ENCODE data around the gene SORCS2. TPM values are rescaled to one million over a fixed set of nuclear protein-coding genes. Genes with fewer than 3 reads are reported as not detected.

Gene SORCS2
- total and polyA plus RNA-seq, 12 donors: 0.25 to 5.4 (median 2.2) TPM

DNA sequence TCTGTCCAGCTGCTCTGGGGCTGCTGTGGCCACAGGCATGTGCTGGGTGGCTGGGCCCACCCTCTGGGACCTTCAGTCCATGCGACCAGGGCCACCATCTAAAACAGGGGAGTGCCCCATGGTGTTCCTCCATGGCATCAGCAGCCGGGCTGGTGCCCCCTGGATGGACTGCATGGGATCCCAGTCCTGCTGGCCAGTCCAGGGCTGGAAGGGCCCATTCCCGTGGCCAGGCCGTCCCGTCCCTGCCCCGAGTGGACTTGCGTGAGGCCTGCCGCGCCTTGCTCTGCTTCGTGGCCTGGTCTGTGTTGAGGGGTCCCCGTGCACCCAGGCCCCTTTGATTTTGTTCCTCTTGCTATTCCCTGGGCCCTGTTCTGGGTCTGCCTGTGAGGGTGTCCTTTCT, 36.4 kb downstream of the SORCS2 start:
- Histone ChIP-seq H3K4me3 (no peak overlapping the region), H3K27me3 (peaks cover 0 to 6% (median 0%) of the 10 kb centered on the region in 7 donors), H3K9me3 (no peaks in the 10 kb centered on the region), H3K27ac (no peak overlapping the region), H3K36me3 (no peaks in the 10 kb centered on the region), H3K4me1 (no peaks in the 10 kb centered on the region)
- TF ChIP-seq, protein P1, sequence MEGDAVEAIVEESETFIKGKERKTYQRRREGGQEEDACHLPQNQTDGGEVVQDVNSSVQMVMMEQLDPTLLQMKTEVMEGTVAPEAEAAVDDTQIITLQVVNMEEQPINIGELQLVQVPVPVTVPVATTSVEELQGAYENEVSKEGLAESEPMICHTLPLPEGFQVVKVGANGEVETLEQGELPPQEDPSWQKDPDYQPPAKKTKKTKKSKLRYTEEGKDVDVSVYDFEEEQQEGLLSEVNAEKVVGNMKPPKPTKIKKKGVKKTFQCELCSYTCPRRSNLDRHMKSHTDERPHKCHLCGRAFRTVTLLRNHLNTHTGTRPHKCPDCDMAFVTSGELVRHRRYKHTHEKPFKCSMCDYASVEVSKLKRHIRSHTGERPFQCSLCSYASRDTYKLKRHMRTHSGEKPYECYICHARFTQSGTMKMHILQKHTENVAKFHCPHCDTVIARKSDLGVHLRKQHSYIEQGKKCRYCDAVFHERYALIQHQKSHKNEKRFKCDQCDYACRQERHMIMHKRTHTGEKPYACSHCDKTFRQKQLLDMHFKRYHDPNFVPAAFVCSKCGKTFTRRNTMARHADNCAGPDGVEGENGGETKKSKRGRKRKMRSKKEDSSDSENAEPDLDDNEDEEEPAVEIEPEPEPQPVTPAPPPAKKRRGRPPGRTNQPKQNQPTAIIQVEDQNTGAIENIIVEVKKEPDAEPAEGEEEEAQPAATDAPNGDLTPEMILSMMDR (IDR thresholded peaks at IDR 0.05): no peak
- intact Hi-C loops (cut with DNase I): no loop called here
- DNase-seq: no peak
- 96 to 99% methylated on average over 11 of the region's 11 CpGs for WGBS, 2 donors
- no peak for ATAC-seq

DNA sequence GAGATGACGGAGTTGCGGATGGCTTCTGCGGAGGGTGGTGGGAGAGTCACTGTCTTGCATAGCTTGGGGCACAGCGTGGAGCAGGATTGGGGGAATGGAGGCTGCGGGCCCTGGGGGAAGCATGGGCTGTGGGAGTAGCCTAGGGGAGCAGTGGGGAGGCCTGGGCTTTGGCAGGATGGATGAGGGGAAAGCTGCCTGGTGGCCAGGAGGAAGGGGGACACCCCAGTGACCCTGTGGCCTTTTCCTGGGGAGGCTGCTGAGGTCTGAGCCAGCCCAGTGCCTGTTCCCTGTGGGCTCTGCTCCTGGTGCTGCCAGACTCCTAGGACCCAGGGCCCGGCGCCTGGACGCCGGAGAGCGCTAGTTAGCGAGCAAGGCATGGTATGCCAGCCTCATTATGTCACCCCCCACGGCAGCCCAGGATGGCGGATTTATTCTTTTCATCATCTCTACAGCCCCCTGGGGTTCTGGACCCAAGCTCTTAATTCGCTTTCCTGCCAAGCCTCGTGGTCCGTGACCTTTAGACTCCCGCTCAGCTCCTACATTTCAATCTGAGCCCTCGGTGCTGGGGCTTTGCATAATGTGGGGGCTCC, 39.8 kb downstream of the SORCS2 start:
- intact Hi-C loops (cut with DNase I): no loop called here
- TF ChIP-seq, protein P1 (IDR thresholded peaks at IDR 0.05): no peak
- Histone ChIP-seq H3K9me3 (no peaks in the 10 kb centered on the region), H3K27me3 (peaks cover 0 to 6% (median 0%) of the 10 kb centered on the region in 7 donors), H3K36me3 (no peaks in the 10 kb centered on the region), H3K4me3 (no peak overlapping the region), H3K27ac (no peak overlapping the region), H3K4me1 (peaks cover 0 to 14% (median 6%) of the 10 kb centered on the region in 9 donors)
- ATAC-seq (no peak), DNase-seq (no peak)
- 89 to 90% methylated on average over 18 of the region's 18 CpGs for WGBS, 2 donors

DNA sequence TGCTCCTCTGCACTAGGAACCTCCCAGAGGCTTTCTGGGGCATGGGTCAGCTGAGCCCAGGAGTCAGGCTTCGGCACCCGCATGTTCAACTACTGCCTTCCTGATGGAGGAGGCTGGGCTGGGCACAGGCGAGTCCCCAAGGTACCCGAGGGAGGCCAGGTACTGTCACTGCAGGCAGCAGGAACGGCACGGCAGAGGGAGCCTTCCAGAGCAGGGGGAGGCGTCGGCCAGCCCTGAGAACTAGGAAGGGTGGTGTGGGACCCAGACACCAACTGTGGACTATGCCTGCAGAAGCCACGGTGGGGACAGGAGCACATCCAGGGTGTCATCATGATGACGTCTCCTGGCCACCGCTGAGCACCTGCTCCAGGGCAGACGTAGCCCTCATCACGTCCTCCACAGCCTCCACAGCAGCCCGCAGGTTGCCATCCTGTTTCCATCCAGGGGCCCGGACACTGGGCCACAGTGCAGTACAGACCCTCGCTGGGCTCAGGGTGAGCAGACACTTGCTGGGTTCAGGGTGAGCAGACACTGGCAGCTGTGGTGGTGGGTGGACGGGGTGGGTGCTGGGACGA, 40.8 kb downstream of the SORCS2 start:
- intact Hi-C loops (cut with DNase I): no loop called here
- no peak overlapping the region for H3K27ac ChIP-seq
- no peak for DNase-seq
- H3K4me3 ChIP-seq: no peak overlapping the region
- ATAC-seq: no peak
- peaks cover 0 to 6% (median 0%) of the 10 kb centered on the region in 7 donors for H3K27me3 ChIP-seq
- TF ChIP-seq, protein P1 (IDR thresholded peaks at IDR 0.05): no peak
- H3K4me1 ChIP-seq: peaks cover 0 to 23% (median 10%) of the 10 kb centered on the region in 9 donors
- WGBS, 2 donors: 83 to 91% methylated on average over 18 of the region's 18 CpGs
- peaks cover 0 to under 1% (median 0%) of the 10 kb centered on the region in 11 donors for H3K9me3 ChIP-seq
- H3K36me3 ChIP-seq: no peaks in the 10 kb centered on the region

DNA sequence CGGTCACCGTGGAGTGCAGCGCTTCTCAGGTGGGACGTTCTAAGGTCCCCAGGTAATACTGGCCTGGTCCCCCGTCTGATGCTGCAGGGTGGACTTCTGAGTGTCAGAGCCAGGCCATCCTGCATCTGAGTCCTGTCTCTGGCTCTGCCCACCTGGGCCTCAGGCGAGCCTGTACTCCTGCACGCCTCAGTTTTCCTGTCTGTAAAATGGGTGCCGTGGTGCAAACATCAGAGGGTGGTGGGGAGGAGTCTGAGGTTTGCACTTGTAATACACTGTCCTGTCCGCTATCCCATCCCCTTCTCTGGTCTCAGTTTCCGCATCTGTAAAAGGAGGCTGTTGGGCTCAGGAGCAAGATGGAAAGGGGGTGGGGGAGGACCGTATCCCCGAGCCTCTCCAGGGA, 41.3 kb downstream of the SORCS2 start:
- Histone ChIP-seq H3K9me3 (peaks cover 0 to 6% (median 0%) of the 10 kb centered on the region in 11 donors), H3K36me3 (no peaks in the 10 kb centered on the region), H3K4me1 (peaks cover 0 to 23% (median 10%) of the 10 kb centered on the region in 9 donors), H3K27ac (no peak overlapping the region), H3K27me3 (peaks cover 0 to 6% (median 0%) of the 10 kb centered on the region in 7 donors), H3K4me3 (no peak overlapping the region)
- DNase-seq (no peak), ATAC-seq (no peak)
- intact Hi-C loops (cut with DNase I): no loop called here
- WGBS, 2 donors: 86 to 92% methylated on average over 12 of the region's 12 CpGs
- TF ChIP-seq, protein P1 (IDR thresholded peaks at IDR 0.05): no peak
